GM12873 (cell line): ENCODE measurements around the gene RYR1.

Source experiments
- TF ChIP-seq, protein P1 (sequence below): IDR thresholded peaks from 2 replicates; pipeline ENCODE4 v1.5.1; 2012; ENCODE audit warnings: low read depth, mild to moderate bottlenecking, moderate library complexity, low read length, control low read depth; ENCODE audit not compliant: insufficient read depth; ENCODE audit errors: missing control alignments

RYR1 gene

DNA sequence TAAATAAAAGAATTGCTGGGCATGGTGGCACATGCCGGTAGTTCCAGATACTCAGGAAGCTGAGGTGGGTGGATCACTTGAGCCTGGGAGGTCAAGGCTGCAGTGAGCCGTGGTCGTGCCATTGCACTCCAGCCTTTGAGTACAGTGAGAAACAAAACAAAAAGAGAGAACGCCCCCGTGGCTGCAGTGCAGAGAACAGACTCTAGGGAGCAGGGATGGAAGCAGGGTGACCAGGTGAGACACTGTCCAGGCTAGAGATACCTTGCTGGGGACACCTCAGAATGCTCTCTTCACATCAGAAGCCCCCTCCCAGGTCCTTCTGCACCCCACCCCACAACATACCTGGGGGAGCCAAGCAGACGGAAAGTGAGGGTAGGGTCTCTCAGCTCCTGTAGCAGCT lies 159.4 kb downstream of the RYR1 start:
- TF ChIP-seq, protein P1, sequence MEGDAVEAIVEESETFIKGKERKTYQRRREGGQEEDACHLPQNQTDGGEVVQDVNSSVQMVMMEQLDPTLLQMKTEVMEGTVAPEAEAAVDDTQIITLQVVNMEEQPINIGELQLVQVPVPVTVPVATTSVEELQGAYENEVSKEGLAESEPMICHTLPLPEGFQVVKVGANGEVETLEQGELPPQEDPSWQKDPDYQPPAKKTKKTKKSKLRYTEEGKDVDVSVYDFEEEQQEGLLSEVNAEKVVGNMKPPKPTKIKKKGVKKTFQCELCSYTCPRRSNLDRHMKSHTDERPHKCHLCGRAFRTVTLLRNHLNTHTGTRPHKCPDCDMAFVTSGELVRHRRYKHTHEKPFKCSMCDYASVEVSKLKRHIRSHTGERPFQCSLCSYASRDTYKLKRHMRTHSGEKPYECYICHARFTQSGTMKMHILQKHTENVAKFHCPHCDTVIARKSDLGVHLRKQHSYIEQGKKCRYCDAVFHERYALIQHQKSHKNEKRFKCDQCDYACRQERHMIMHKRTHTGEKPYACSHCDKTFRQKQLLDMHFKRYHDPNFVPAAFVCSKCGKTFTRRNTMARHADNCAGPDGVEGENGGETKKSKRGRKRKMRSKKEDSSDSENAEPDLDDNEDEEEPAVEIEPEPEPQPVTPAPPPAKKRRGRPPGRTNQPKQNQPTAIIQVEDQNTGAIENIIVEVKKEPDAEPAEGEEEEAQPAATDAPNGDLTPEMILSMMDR = peak; percentile 20

DNA sequence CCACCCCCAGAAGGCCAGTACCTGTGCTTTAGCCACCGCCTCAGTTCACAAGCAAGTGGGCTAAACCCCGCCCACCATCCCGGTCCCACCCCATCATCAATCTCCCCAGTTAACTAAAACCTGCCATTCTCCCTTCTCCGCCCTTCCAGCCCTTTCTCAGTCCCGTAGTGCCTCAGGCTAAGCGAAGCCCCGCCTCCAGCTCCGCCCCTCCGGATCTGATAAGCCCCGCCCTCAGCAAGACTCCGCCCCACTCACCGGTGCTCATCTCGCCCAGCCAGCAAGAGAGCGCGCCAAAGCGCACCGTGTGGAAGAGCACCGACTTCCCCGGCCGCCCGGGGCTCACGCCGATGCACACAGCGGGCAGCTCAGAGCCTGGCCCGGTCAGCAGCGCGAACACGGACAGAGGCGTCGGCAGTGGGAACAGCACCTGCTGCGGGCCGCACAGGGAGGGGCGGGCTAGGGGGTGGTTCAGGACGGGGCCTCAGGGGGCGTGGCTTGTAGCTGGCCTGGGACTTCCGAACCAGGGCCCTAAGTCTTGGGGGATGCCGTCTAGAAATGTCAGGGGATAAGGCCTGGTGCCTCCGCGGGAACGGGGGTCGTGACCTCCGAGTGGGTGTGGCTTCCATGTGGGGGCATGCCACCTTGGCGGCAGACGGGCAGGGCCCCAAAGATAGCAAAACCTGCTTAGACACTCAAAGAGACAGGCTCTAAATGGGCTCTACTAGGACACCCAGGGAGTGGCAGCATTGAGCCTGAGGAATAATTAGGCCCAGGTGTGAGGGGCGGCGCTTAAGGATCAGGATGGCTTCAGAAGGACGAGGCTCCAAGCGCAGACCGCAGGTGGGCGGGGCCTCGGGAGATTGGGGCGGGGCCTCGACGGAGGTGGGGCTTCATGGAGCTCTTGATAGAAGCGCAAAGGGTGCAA lies 162.8 kb downstream of the RYR1 start:
- TF ChIP-seq, protein P1 = no peak

DNA sequence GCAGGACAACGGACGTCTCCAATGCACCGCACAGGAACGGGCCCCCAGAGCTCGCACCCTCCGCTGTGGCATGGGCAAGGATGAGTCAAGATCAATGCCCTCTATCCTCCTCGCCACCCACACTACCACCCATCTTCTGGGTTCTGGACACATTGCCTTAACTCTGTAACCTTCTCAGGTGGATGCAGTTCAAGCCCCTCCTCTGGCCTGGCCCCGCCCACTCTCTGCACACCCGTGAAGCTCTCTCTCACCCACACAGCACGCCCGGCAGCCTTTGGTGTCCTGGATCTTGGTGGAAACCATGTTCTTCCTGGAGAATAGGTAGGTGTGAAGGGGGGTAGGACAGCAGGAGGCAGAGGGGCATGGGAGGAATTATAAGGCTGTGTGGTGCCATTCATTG lies 163.6 kb downstream of the RYR1 start:
- TF ChIP-seq, protein P1 = no peak

DNA sequence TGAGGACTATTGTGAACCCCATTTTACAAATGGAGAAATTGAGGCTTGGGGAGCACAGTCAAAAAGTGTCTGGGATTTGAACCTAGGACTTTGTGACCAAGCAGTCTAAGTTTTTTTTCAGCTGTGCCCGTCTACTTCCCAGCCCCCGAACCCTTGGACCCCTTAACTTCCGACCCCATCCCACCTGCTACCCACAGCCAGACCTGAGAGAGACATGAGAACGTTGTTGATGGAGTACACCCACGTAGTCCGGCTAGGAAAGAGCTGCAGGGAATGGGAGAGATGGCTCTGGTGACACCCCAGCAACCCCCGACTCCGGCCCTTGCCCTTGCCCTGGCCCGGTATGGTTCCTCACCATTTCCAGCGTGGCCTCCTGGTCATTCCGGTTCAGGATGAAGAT lies 166.2 kb downstream of the RYR1 start:
- TF ChIP-seq, protein P1 = no peak

DNA sequence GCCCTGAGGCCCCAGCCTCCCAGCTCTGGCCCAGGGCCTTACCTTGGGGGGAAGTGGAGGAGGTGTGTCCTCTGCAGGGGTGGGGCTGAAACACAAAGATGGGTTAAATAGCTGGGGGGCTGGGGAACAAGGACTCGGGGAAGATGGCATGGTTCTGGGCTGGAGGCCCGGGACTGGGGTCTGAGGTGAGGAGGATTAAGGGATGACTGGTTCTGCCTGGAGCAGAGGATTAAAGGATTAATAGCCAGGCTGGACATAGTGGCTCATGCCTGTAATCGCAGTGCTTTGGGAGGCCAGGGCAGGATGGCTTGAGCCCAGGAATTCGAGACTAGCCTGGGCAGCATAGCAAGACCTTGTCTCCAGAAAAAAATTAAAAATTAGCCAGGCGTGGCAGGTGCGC lies 172.6 kb downstream of the RYR1 start:
- TF ChIP-seq, protein P1 = no peak

DNA sequence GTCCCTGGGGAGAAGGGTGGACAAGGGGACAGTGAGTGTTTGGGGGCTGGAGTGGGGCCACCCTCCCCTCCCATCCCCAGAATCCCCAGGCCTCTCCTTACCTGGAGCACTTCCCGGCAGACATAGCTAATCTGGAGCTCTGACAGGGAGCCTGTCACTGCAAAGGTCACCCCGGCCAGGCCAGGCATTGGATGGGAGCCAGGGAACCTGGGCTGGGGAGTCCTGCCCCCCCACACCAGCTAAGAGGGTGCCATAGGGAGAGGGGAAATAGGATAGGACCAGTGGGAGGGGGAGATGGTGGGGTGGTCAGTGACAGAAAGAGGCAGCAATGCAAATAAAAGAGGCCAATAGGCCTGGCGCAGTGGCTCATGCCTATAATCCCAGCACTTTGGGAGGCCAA lies 180.8 kb downstream of the RYR1 start:
- TF ChIP-seq, protein P1 = no peak

DNA sequence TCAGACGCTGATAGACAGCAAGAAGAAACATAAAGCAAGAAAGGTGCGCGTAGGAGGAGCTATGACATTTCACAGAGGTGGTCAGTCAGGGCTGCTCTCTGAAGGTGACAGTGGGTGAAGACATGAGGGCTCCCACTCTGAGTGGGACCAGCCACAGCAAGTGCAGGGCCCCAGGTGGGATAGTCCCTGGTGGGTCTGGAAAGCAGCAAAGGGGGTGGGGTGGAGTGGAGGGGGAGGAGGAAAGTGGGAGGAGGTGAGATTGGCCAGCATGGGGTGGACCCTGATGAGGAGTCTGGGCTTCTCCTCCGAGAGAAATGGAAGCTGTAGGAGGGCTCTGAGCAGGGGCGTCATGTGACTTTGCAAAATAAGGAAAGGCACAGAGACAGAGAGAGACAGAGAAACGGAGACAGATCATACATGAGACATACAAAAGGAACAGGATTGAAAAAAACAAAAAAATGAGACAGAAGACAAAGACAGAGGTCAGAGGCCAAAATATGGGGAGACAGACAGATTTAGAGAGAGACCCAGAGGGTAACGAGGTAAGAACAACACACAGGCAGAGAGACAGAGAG lies 181.6 kb downstream of the RYR1 start:
- TF ChIP-seq, protein P1 = no peak
